ENCODE data around the gene C5AR1.

The C5AR1 gene

DNA sequence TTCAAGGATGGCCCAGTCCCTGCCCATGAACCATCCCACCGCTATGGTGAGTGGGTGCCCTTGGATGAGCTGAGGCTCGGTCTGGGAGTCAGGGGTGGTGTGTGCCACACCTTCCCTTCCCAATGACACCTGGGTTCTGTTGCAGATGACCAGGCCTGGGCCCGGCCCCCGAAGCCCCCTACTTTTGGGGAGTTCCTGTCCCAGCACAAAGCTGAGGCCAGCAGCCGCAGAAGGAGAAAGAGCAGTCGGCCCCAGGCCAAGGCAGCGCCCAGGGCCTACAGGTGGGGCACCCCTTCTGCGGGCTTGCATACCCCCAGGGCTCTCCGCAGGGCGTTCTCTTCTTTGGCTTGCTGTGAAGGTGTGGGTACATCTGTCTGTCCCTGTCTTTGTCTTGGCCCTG lies 39.3 kb upstream of the C5AR1 start:
- Histone ChIP-seq H3K4me3 (no peak overlapping the region), H3K9ac (ENCODE audit: insufficient read length) (no peak overlapping the region), H3K27ac (no peak overlapping the region), H3K36me3 (ENCODE audit: insufficient read depth, low read length) (no peaks in the 10 kb centered on the region; the same call in 1 of the 2 replicates), H3K9me3 (ENCODE audit: low read depth, low read length) (no peaks in the 10 kb centered on the region)
- DNase-seq (ENCODE audit: low read depth, low spot score), result no peak
- TF ChIP-seq FOXP2 (optimal IDR thresholded peaks at IDR 0.05; ENCODE audit: control extremely low read depth, extremely low read length, insufficient read depth) (no peak), POLR2AphosphoS5 (IDR thresholded peaks at IDR 0.05; ENCODE audit: borderline replicate concordance, low read depth, low read length) (no peak), EZH2 (IDR thresholded peaks at IDR 0.05) (no peak)

DNA sequence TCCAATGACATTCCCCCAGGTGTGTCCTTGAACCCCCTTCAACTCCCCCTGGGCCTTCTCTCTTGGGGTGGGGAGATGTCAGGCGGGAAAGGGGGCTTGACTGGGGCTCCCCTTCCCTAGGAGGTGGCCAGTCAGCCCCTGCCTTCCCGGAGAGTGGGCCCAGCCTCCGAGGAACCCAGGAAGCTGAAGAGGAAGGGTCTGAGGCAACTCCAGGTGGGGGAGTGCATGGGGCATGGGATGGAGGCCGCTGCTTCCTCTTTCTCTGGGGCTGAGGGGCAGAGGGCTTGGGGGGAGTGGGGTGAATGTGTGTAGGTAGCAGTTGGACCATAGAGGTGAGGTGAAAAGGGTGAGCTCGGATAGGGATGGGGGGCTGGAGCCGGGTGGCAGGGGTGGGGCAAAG lies 37.7 kb upstream of the C5AR1 start:
- Histone ChIP-seq H3K36me3 (ENCODE audit: insufficient read depth, low read length) (no peaks in the 10 kb centered on the region; the same call in 1 of the 2 replicates), H3K9ac (ENCODE audit: insufficient read length) (no peak overlapping the region), H3K9me3 (ENCODE audit: low read depth, low read length) (no peaks in the 10 kb centered on the region), H3K4me3 (no peak overlapping the region), H3K27ac (no peak overlapping the region)
- TF ChIP-seq FOXP2 (optimal IDR thresholded peaks at IDR 0.05; ENCODE audit: control extremely low read depth, extremely low read length, insufficient read depth), result no peak
- TF ChIP-seq EZH2 (IDR thresholded peaks at IDR 0.05), result no peak
- TF ChIP-seq POLR2AphosphoS5 (IDR thresholded peaks at IDR 0.05; ENCODE audit: borderline replicate concordance, low read depth, low read length), result no peak
- DNase-seq (ENCODE audit: low read depth, low spot score), result no peak

DNA sequence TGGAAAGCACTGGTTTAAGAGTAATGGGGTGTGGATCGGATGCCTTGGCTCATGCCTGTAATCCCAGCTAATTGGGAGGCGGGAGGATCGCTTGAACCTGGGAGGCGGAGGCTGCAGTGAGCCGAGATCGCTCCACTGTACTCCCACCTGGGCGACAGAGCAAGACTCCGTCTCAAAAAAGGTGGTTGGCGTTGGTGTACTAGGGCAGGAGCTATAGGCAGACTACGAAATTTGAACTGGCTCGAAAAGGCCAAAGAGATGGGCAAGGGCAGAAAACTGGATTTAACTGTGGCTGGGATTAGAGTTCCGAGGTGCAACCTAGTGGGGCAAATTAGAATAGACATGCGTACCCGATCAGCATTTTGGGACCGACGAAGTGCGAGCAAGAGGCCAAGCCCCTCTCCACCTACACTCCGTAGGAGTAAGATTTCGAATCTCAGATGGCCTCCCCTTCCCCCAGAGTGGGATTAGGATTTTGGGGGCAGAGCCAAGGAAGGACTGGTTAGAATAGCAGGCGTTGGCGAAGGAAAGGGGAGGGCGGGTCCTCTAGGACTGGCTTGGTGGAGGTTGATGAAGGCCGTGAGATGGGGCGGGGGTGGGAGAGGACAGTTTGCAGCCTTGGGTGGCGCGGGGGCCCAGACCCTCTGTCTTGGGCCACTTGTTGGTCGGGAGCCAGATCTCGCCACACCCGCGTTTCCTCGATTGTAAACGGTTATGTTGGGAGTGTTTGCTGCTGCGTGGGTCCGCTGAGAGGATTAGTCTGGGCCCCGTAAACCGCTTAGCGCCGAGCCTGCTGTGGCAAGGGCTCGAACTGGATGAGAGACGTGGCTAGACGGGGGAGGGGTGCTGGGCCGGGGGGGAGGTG lies 37.0 kb upstream of the C5AR1 start:
- H3K4me3 ChIP-seq, result peak overlapping the region; percentile 86

DNA sequence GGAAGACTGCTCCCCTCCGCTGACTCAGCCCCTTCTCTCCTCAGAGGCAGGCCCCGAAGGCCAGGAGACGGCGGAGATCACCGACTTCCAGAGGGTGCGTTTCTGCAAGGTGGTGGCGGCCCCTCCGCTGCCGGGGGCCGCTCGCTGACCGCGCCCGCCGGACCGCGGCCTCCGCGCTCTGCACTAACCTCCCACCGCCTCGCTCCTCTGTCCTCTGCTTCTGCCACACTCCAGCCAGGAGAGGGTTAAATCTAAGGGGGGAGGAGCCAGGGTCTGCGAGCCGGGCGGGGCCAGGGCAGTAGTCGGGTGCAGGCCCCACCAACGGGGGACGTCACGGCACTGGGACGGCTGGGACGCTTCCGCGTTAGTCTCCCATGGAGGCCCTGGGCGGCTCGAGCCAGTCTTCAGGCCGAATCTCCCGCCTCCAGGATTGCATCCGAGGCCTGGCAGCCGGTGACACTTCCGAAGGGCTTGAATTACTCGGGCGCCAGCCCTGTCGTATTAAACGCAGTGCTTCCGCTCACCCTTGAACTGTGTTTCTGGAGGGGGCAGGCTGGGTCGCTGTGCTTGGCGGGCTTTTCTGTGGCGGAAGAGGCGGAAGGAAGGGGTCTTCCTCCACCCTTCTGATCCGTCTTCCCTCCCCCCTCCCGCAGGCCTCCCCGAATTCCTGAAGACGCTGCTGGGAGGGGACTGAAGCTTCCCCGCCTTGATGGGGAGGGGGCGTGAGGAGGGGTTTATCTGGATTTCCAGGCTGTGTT lies 36.2 kb upstream of the C5AR1 start:
- no peaks in the 10 kb centered on the region for H3K9me3 ChIP-seq (ENCODE audit: low read depth, low read length)
- TF ChIP-seq POLR2AphosphoS5 (IDR thresholded peaks at IDR 0.05; ENCODE audit: borderline replicate concordance, low read depth, low read length) (peak; percentile 54; the same call in 1 of the 2 replicates), FOXP2 (optimal IDR thresholded peaks at IDR 0.05; ENCODE audit: control extremely low read depth, extremely low read length, insufficient read depth) (no peak), EZH2 (IDR thresholded peaks at IDR 0.05) (no peak)
- peak overlapping the region; percentile 86 for H3K4me3 ChIP-seq
- peak; percentile 26 for DNase-seq (ENCODE audit: low read depth, low spot score)
- peak overlapping the region; percentile 84 for H3K9ac ChIP-seq (ENCODE audit: insufficient read length)
- H3K27ac ChIP-seq, result peak overlapping the region; percentile 93
- no peaks in the 10 kb centered on the region; the same call in 1 of the 2 replicates for H3K36me3 ChIP-seq (ENCODE audit: insufficient read depth, low read length)

More for the DNA sequence above, 37.0 kb upstream of the C5AR1 start:
- Histone ChIP-seq H3K27ac (peak overlapping the region; percentile 93), H3K36me3 (ENCODE audit: insufficient read depth, low read length) (no peaks in the 10 kb centered on the region; the same call in 1 of the 2 replicates), H3K9me3 (ENCODE audit: low read depth, low read length) (no peaks in the 10 kb centered on the region), H3K9ac (ENCODE audit: insufficient read length) (peak overlapping the region; percentile 84)
- no peak for DNase-seq (ENCODE audit: low read depth, low spot score)
- TF ChIP-seq POLR2AphosphoS5 (IDR thresholded peaks at IDR 0.05; ENCODE audit: borderline replicate concordance, low read depth, low read length), result no peak
- no peak for TF ChIP-seq FOXP2 (optimal IDR thresholded peaks at IDR 0.05; ENCODE audit: control extremely low read depth, extremely low read length, insufficient read depth)
- no peak for TF ChIP-seq EZH2 (IDR thresholded peaks at IDR 0.05)

DNA sequence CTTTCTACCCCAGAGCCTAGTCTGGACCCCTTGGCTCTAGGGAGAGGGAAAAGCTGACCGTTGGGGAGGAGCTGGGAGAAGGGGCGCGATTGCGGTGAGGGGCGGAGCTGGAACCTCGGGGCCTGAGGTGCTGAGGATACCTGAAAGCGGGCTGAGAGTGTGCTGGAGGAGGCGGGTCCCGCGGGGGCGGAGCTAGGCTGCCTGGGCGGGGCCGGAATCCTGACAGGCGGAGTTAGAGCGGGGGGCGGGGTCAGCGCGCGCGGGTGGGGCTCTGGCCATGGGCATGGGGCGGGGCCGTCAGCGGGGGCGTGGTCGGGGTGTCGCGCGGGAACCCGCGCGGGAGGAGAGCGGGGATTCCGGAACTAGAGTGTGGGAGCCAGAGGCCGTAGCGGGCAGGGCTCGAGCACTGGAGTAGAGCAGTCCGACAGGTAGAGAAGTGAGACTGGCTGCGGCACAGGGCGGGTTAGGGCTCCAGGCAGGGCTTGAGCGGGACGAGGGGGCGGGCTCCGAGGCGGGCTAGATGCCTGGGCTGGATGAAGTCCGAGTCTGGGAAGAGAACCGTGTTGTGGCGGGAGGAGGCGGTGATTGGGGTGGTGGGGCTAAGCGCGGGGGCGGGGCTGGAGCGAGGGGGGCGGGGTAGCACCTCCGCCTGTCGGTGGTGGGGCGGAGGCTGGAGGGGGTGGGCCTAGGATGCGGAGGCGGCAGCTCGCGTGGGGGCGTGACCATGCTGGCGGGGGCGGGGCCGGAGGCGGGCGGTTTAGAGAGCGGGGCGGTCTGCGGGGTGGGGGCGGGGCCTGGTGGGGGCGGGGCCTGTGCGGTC lies 35.4 kb upstream of the C5AR1 start, which contains the start of gene INAFM1:
TSS of gene INAFM1 (plus strand) at position 815 of the 820 bp plus-strand sequence. CDS start 35 bp downstream, outside the sequence.
- H3K36me3 ChIP-seq (ENCODE audit: insufficient read depth, low read length), result no peaks in the 10 kb centered on the region; the same call in 1 of the 2 replicates
- H3K27ac ChIP-seq, result peak within 1 kb of the TSS; percentile 98
- peak; percentile 57 for DNase-seq (ENCODE audit: low read depth, low spot score)
- peak; percentile 63; the same call in 1 of the 2 replicates for TF ChIP-seq POLR2AphosphoS5 (IDR thresholded peaks at IDR 0.05; ENCODE audit: borderline replicate concordance, low read depth, low read length)
- no peak for TF ChIP-seq FOXP2 (optimal IDR thresholded peaks at IDR 0.05; ENCODE audit: control extremely low read depth, extremely low read length, insufficient read depth)
- peak within 1 kb of the TSS; percentile 91 for H3K9ac ChIP-seq (ENCODE audit: insufficient read length)
- H3K9me3 ChIP-seq (ENCODE audit: low read depth, low read length), result no peaks in the 10 kb centered on the region
- peak within 1 kb of the TSS; percentile 86 for H3K4me3 ChIP-seq

DNA sequence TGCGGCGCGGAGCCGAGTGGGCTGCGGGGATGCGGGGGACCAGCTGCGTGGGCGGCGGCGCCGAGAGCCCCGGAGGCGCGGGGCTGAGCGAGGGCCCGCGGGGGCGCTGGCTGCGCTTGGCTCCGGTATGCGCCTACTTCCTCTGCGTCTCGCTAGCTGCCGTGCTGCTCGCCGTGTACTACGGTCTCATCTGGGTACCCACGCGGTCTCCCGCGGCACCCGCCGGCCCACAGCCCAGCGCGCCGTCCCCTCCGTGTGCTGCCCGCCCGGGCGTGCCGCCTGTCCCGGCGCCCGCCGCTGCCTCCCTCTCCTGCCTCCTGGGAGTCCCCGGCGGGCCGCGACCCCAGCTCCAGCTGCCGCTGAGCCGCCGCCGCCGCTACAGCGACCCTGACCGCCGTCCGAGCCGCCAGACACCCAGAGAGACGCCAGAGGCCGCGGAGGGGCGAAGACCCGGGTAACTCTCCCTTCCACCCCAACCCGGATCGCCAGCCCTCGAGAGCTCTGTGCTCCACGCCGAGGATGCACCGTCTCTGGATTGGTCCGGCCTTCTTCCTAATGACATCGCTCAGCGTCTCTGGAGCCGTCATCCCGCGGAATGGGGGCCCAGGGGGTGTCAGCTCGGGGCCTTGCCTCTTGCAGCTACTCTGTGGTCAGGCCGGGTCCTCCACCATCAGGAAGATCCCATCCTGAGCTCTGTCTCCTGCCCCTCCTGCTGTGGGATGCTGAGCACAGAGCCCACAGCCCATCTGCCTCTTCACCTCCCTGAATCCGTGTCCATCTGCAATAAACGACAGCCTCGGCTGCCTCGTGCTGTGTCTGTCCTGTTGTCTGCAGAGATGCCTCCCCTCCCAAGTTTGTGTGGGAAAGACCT lies 34.5 kb upstream of the C5AR1 start:
- H3K36me3 ChIP-seq (ENCODE audit: insufficient read depth, low read length), result no peaks in the 10 kb centered on the region; the same call in 1 of the 2 replicates
- peak overlapping the region; percentile 45 for H3K9ac ChIP-seq (ENCODE audit: insufficient read length)
- H3K9me3 ChIP-seq (ENCODE audit: low read depth, low read length), result no peaks in the 10 kb centered on the region
- no peak for TF ChIP-seq FOXP2 (optimal IDR thresholded peaks at IDR 0.05; ENCODE audit: control extremely low read depth, extremely low read length, insufficient read depth)
- TF ChIP-seq POLR2AphosphoS5 (IDR thresholded peaks at IDR 0.05; ENCODE audit: borderline replicate concordance, low read depth, low read length), result no peak
- no peak for TF ChIP-seq EZH2 (IDR thresholded peaks at IDR 0.05)
- no peak for DNase-seq (ENCODE audit: low read depth, low spot score)
- H3K27ac ChIP-seq, result no peak overlapping the region
- peak overlapping the region; percentile 76 for H3K4me3 ChIP-seq
